ENCODE results near the gene MCF2L.

GRCh38 chr13:112942689-112943308, 26.2 kb upstream of the MCF2L start:
- TF ChIP-seq TAF1 (IDR thresholded peaks at IDR 0.05; ENCODE audit: borderline replicate concordance, insufficient read depth, low read length) (no peak), POLR2AphosphoS5 (IDR thresholded peaks at IDR 0.05; ENCODE audit: low read depth, low read length) (no peak), REST (IDR thresholded peaks at IDR 0.05; ENCODE audit: insufficient read depth in 1 of 2, low read depth in 2 of 2, low read length in 2 of 2) (no peak)
